HG03432 (cell line): ENCODE measurements around the gene COLQ.
A peak's percentile ranks its signal among the peaks of the same experiment; 100 is the strongest.
"Not testable (repeated sequence)": the region's sequence is repeated elsewhere in the genome, so short reads cannot be mapped to it uniquely, and the experiment has no call there.

ENCODE experiments used
- ATAC-seq: cut with Tn5 transposase; IDR thresholded peaks from one replicate; pipeline ENCODE4 v1.9.1; 2021; ENCODE audit warnings: mild to moderate bottlenecking, moderate library complexity; ENCODE audit not compliant: unreplicated experiment

Gene COLQ

DNA sequence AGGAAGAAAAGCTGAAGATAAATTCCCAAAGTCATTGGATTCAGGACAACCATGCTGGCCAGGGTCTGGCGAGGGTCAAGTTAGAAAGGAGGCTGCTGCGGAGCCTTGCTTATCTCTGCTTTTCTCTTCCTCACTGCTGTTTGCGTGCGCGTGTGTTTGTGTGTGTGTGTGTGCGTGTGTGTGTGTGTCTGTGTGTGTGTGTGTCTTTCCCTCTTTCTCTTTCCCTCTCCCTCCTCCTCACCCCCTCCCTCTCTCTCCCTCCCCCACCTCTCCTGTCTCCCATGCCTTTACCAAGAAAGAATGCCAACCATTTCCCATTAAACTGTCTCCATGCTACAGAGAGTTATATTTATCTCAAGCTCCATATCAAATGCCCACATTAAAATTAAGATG, at the start of gene COLQ:
Gene COLQ (minus strand): TSS at position 134 of the 393 bp plus-strand sequence. CDS start 81 bp downstream, at position 53.
- ATAC-seq = no peak

DNA sequence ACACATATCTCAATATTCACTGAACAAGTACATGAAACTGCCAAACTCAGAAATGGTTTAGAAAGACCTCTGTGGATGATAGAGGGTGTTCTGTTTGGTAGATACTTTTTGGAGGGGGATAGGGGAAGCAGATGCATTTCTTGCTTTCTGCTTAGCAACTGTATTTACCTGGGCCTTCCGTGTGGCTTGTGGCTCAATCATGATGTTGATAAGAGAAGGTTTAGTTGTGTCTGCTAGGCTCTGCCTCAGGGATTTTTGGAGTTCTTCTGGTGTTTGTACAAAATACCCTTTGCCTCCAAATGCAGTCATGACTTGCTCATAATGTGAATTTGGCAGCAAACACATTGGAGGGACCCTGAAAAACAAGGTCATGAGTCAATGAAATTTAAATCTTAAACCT, 41.7 kb upstream of the COLQ start:
- no peak for ATAC-seq

DNA sequence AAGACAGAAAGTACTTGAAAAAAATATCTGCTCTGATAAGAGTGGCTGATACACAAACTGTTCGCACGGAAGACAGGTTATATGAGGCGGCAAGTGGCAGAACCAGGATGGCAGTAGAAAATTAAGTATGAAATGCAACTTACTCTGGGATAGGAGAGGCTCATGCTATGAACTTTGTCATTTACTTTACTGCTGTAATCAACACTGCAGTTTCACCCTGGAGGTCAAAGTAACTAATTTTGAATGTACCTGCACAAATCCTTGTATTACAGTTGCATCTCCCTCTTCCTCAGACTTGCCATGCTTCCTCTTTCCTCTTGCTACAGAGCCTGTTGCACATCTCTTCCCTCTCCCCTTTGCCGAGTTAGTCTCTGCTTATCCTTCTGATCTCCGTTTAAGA, 41.1 kb upstream of the COLQ start:
- ATAC-seq = no peak

- no peak for ATAC-seq
Observed at GRCh38 chr3:15558581-15558980, 37.1 kb upstream of the COLQ start.

- ATAC-seq = peak; percentile 76
Observed at GRCh38 chr3:15557511-15557946, 36.0 kb upstream of the COLQ start.

DNA sequence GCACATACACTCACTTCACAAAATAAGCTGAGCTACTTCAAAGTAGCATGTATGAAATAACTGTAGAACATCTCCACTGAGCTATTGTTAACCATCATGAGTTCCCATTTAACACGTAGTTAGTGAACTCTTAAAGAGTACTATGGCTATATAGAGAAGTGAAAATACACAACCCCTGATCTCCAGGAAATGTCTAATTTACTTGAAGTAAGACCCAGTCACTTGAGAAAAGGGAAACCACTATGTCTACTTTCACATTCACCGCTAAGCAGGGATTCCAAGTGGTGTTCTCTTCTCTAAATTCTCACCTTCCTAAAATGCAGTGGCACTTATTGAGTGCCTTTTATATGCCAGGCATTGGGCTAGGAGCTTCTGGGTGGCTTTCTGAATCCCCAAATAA, 35.0 kb upstream of the COLQ start:
- peak; percentile 93 for ATAC-seq

- no peak for ATAC-seq
Observed at GRCh38 chr3:15553749-15554148, 32.2 kb upstream of the COLQ start.

- ATAC-seq = no peak
Observed at GRCh38 chr3:15551902-15552301, 30.4 kb upstream of the COLQ start.

DNA sequence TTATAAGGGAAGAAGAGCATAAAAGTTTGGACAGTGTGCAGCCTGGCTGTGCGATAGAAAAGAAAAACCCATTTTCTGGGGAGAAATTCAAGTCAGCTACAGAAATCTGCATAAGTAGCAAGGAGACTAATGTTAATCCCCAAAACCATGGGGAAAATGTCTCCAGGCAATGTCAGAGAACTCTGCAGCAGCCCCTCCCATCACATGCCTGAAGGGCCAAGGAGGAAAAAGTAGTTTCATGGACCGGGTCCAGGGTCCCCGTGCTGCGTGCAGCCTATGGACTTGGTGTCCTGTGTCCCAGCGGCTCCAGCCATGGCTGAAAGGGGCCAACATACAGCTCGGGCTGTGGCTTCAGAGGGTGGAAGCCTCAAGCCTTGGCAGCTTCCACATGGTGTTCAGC, 28.3 kb upstream of the COLQ start:
- ATAC-seq = no peak

DNA sequence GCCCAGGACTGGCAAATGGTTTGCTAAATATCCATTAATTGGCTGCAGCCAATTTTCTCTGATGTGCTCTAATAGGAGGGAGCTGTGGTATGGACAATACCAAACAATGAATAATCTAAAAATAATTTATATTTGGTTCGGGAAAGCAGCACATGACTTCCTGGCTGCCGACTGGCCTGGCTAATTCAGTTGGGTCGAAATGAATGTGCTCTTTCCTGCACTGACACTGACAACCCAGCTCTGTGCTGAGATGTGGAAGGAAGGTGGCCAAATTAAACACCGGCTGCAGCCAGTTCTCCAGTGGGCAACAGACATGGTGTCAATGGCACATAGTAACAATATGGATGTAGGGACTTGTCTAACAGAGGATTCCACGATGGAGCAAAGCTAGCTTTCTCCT, 21.1 kb upstream of the COLQ start:
- no peak for ATAC-seq

GRCh38 chr3:15541371-15541770, 19.9 kb upstream of the COLQ start:
- no peak for ATAC-seq

DNA sequence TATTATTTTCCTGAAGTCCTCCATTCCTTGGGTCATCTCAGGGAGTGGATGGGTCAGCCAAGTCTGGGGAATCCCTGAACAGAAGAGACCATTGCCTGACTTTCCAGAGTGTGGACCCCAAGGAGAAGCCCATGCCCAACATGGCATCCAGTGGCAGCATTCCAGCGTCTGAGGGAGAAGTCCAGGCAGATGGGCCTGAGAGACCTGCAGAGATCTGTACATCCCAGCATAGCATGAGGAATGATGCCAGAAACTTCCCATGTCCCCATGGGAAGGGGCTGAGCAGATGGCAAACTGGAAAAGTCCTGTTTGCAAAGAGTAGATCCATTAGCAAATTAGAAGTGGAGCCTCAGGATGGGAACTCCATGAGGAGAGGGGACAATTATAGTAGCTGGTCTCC, 17.6 kb upstream of the COLQ start:
- ATAC-seq = no peak

- no peak for ATAC-seq
Observed at GRCh38 chr3:15538345-15538744, 16.8 kb upstream of the COLQ start.

GRCh38 chr3:15536856-15537255, 15.3 kb upstream of the COLQ start:
- ATAC-seq = no peak

GRCh38 chr3:15535732-15536131, 14.2 kb upstream of the COLQ start:
- ATAC-seq = no peak

- ATAC-seq = not testable (repeated sequence)
Observed at GRCh38 chr3:15532614-15533013, 11.1 kb upstream of the COLQ start.

- ATAC-seq = no peak
Observed at GRCh38 chr3:15531346-15531745, 9.8 kb upstream of the COLQ start.

DNA sequence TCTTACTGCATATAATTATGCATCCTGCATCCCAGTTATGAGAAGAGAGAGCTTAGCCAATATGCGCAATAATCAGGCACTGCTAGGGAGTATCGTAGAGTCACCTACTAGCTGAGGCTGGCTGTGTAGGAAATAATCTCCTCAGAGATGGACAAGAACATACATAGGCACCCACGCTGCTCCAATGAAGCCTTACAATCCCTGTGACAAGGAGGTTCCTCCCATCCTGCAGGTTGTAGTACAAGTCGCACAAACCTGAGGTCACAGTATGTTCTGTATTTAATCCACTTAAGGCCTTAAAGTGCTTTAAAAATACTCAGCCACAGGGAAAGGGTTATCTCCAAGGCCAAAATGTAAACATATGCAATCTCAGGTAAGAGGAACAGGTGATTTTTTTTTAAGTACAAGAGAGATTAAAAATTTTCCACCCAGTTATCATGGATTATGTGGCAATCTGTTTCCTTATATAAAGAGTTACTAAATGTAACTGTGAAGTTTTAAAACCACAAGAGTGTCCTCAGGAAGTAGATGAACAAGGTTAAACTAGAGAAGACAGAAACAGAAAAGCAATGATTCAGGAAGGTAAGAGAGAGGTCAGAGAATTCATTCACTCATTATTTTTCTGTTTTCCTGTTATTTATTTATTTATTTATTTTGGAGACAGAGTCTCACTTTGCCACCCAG, 7.5 kb upstream of the COLQ start:
- ATAC-seq = no peak

- ATAC-seq = peak; percentile 69
Observed at GRCh38 chr3:15527031-15527459, 5.5 kb upstream of the COLQ start.

- no peak for ATAC-seq
Observed at GRCh38 chr3:15525790-15526189, 4.3 kb upstream of the COLQ start.

- ATAC-seq = no peak
Observed at GRCh38 chr3:15523660-15524417, 2.3 kb upstream of the COLQ start.

DNA sequence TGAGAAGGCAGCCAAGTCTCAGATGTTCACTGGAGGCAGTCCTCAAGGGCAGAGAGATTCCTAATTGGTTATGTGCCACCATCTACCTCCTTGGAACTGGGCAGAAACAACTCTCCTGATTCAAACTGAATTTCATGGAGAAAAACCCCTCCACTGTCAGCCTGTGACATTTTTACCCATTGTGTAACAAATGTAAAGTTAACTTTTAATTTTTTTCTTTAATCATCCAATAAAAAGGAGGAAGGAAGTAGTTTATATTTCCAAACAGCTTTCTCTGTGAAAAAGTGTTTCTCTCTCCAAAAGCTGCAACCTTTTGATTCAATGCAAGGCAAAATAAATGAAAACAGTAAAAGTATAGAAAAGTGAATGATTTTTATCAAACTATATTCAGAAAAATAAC, 510 bp upstream of the COLQ start:
- no peak for ATAC-seq
